ENCODE results near the gene RNF121. TPM values are rescaled to one million over a fixed set of nuclear protein-coding genes. Genes with fewer than 3 reads are reported as not detected.

Gene RNF121
- total RNA-seq, 1 experiment from 2014 or later: 27.8 TPM

DNA sequence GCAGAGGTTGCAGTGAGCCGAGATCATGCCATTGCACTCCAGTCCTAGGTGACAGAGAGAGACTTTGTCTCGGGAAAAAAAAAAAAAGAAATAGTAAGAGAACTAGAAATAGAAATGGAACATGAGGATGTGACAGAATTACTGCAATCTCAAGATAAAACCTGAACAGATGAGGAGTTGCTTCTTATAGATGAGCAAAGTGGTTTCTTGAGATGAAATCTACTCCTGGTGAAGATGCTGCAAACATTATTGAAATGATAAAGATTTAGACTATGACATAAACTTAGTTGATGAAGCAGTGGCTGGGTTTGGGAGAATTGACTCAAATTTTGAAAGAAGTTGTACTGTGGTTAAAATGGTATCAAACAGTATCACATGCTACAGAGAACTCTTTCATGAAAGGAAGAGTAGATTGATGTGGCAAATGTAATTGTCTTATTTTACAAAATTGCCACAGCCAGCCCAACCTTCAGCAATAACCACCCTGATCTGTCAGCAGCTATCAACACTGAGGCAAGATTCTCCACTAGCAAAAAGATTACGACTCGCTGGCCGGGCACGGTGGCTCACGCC, 14.1 kb upstream of the RNF121 start:
- H3K9me3 Mint-ChIP-seq (ENCODE audit: unreplicated experiment): no peaks in the 10 kb centered on the region
- H3K36me3 Mint-ChIP-seq (ENCODE audit: insufficient read depth, unreplicated experiment): peaks cover 47% of the 10 kb centered on the region
- no peaks in the 10 kb centered on the region for H3K27me3 Mint-ChIP-seq (ENCODE audit: insufficient read depth, unreplicated experiment)
- H3K4me3 Mint-ChIP-seq (ENCODE audit: unreplicated experiment): no peak overlapping the region
- no peaks in the 10 kb centered on the region for H3K4me1 Mint-ChIP-seq (ENCODE audit: insufficient read depth, unreplicated experiment)
- DNase-seq (ENCODE audit: unreplicated experiment): no peak
- ChIA-PET CTCF (no interaction called here), POLR2A (no interaction called here)
- TF ChIP-seq, protein P1, sequence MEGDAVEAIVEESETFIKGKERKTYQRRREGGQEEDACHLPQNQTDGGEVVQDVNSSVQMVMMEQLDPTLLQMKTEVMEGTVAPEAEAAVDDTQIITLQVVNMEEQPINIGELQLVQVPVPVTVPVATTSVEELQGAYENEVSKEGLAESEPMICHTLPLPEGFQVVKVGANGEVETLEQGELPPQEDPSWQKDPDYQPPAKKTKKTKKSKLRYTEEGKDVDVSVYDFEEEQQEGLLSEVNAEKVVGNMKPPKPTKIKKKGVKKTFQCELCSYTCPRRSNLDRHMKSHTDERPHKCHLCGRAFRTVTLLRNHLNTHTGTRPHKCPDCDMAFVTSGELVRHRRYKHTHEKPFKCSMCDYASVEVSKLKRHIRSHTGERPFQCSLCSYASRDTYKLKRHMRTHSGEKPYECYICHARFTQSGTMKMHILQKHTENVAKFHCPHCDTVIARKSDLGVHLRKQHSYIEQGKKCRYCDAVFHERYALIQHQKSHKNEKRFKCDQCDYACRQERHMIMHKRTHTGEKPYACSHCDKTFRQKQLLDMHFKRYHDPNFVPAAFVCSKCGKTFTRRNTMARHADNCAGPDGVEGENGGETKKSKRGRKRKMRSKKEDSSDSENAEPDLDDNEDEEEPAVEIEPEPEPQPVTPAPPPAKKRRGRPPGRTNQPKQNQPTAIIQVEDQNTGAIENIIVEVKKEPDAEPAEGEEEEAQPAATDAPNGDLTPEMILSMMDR (IDR thresholded peaks at IDR 0.05; ENCODE audit: unreplicated experiment): no peak
- BruUV-seq (replicated peaks): no TSS peak
- intact Hi-C loops (cut with micrococcal nuclease): no loop called here
- no peak overlapping the region for H3K27ac Mint-ChIP-seq (ENCODE audit: low read depth, unreplicated experiment)

DNA sequence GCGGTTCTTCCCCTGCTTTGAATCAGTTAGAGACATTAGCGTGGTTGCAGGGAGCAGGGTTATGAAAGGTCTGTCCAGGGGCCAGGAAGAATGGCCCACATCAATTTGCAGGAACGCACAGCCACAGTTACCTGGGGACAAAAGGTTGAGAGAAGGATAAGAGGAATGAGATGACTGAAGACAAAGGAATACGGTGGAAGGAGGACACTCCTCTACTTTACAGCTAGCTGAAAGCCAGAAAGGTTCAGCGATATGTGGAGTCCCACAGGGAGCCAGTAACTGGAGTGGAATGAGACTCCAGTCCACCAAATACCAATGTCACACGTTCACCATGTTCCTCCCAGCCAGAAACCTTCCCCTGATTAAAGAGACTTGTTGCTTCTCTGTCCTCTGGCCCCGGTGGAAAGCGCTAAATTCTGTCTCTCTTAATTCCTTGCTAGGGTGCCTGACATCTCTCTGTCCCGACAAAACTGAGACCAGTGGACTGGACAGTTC, 11.2 kb upstream of the RNF121 start:
- no peaks in the 10 kb centered on the region for H3K27me3 Mint-ChIP-seq (ENCODE audit: insufficient read depth, unreplicated experiment)
- POLR2A ChIA-PET: interaction anchor here (1.2 kb wide), 1 partner anchor 10 kb away, joined by 4 read pairs; no protein-coding TSS in a partner anchor
- no peak for DNase-seq (ENCODE audit: unreplicated experiment)
- peak overlapping the region; percentile 25 for H3K27ac Mint-ChIP-seq (ENCODE audit: low read depth, unreplicated experiment)
- intact Hi-C loops (cut with micrococcal nuclease): no loop called here
- CTCF ChIA-PET: no interaction called here
- no peak overlapping the region for H3K4me3 Mint-ChIP-seq (ENCODE audit: unreplicated experiment)
- no TSS peak for BruUV-seq (replicated peaks)
- H3K4me1 Mint-ChIP-seq (ENCODE audit: insufficient read depth, unreplicated experiment): no peaks in the 10 kb centered on the region
- peaks cover 38% of the 10 kb centered on the region for H3K36me3 Mint-ChIP-seq (ENCODE audit: insufficient read depth, unreplicated experiment)
- H3K9me3 Mint-ChIP-seq (ENCODE audit: unreplicated experiment): no peaks in the 10 kb centered on the region
- TF ChIP-seq, protein P1 (IDR thresholded peaks at IDR 0.05; ENCODE audit: unreplicated experiment): no peak

- TSS peak; percentile 58 for BruUV-seq (replicated peaks)
- peaks cover 19% of the 10 kb centered on the region for H3K4me1 Mint-ChIP-seq (ENCODE audit: insufficient read depth, unreplicated experiment)
- peak; percentile 89 for DNase-seq (ENCODE audit: unreplicated experiment)
- intact Hi-C loops (cut with micrococcal nuclease): no loop called here
- peaks cover 20% of the 10 kb centered on the region for H3K36me3 Mint-ChIP-seq (ENCODE audit: insufficient read depth, unreplicated experiment)
- POLR2A ChIA-PET: interaction anchor here (0.6 to 4.4 kb wide), 19 partner anchors 8 to 1635 kb away, joined by 3 to 28 read pairs (median 3); no protein-coding TSS in a partner anchor
- TF ChIP-seq, protein P1 (IDR thresholded peaks at IDR 0.05; ENCODE audit: unreplicated experiment): no peak
- H3K9me3 Mint-ChIP-seq (ENCODE audit: unreplicated experiment): no peaks in the 10 kb centered on the region
- peak within 1 kb of the TSS; percentile 91 for H3K4me3 Mint-ChIP-seq (ENCODE audit: unreplicated experiment)
- CTCF ChIA-PET: interaction anchor here (0.5 to 1.0 kb wide), 6 partner anchors 20 to 503 kb away, joined by 3 to 6 read pairs (median 4); no protein-coding TSS in a partner anchor
- peak within 1 kb of the TSS; percentile 98 for H3K27ac Mint-ChIP-seq (ENCODE audit: low read depth, unreplicated experiment)
- H3K27me3 Mint-ChIP-seq (ENCODE audit: insufficient read depth, unreplicated experiment): no peaks in the 10 kb centered on the region
Observed at GRCh38 chr11:71927820-71928736, 768 bp upstream of the RNF121 start, which contains the start of gene XNDC1N. TSS of gene XNDC1N (minus strand) at chr11:71928594. CDS start at chr11:71923353, 5,241 bp downstream.

DNA sequence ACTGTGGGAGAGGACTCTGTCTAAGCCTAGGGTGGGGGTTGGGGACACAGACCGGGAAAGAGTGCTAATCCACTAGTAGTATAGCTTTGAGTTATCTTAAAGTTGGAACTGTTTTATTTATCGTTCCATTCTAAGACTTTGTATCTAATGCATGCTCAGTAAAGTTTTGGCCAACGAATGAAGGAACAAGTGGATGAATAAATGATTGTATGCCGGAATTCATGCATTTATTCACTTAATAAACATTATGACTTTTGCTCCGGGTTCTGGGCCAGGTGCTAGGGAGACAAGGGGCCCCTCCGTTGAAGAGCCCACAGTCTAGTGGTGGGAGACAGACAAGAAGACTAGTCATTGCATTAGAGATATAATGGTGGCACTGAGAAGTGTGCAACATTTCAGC, 645 bp downstream of the RNF121 start:
- H3K27ac Mint-ChIP-seq (ENCODE audit: low read depth, unreplicated experiment): peak overlapping the region; percentile 98
- peaks cover 14% of the 10 kb centered on the region for H3K36me3 Mint-ChIP-seq (ENCODE audit: insufficient read depth, unreplicated experiment)
- H3K4me3 Mint-ChIP-seq (ENCODE audit: unreplicated experiment): peak overlapping the region; percentile 91
- H3K27me3 Mint-ChIP-seq (ENCODE audit: insufficient read depth, unreplicated experiment): no peaks in the 10 kb centered on the region
- H3K4me1 Mint-ChIP-seq (ENCODE audit: insufficient read depth, unreplicated experiment): peaks cover 29% of the 10 kb centered on the region
- no peak for DNase-seq (ENCODE audit: unreplicated experiment)
- BruUV-seq (replicated peaks): no TSS peak
- intact Hi-C loops (cut with micrococcal nuclease): no loop called here
- TF ChIP-seq, protein P1 (IDR thresholded peaks at IDR 0.05; ENCODE audit: unreplicated experiment): no peak
- no peaks in the 10 kb centered on the region for H3K9me3 Mint-ChIP-seq (ENCODE audit: unreplicated experiment)
- ChIA-PET POLR2A (interaction anchor here (0.6 to 4.4 kb wide), 11 partner anchors 9 to 1904 kb away, joined by 3 to 28 read pairs (median 3); no protein-coding TSS in a partner anchor), CTCF (interaction anchor here (0.6 to 1.5 kb wide), 3 partner anchors 48 to 714 kb away, joined by 3 to 7 read pairs (median 3); no protein-coding TSS in a partner anchor)
